Neuronal stem cell (in vitro differentiated cells): ENCODE measurements around the gene ADAM12.

Source experiments
- DNase-seq: peaks from one replicate; pipeline ENCODE4 v3.0.0-alpha.2; 2013; ENCODE audit warnings: low spot score
- H2AFZ ChIP-seq: one replicate; pipeline ENCODE4 v1.6.1; 2013; ENCODE audit warnings: mild to moderate bottlenecking, low read length, inconsistent platforms
- H2AK5ac ChIP-seq: 2 replicates; pipeline ENCODE4 v1.6.1; 2013; ENCODE audit warnings: low read depth, mild to moderate bottlenecking, inconsistent platforms, low read length, moderate library complexity, mixed read lengths
- H2BK120ac ChIP-seq: 2 replicates; pipeline ENCODE4 v1.6.1; 2013; ENCODE audit warnings: low read depth, mild to moderate bottlenecking, inconsistent platforms, low read length, moderate library complexity, mixed read lengths
- H2BK12ac ChIP-seq: one replicate; pipeline ENCODE4 v1.6.1; 2013; ENCODE audit warnings: low read length, inconsistent platforms
- H2BK15ac ChIP-seq: 2 replicates; pipeline ENCODE4 v1.6.1; 2013; ENCODE audit warnings: mild to moderate bottlenecking, low read length, inconsistent platforms, mixed read lengths
- H2BK5ac ChIP-seq: one replicate; pipeline ENCODE4 v1.6.1; 2013; ENCODE audit warnings: inconsistent platforms, mild to moderate bottlenecking, low read length, moderate library complexity
- H3K14ac ChIP-seq: one replicate; pipeline ENCODE4 v1.6.1; 2013; ENCODE audit warnings: low read length, inconsistent platforms
- H3K18ac ChIP-seq: 2 replicates; pipeline ENCODE4 v1.6.1; 2013; ENCODE audit warnings: low read length, inconsistent platforms
- H3K23ac ChIP-seq: 2 replicates; pipeline ENCODE4 v1.6.1; 2013; ENCODE audit warnings: low read depth, mild to moderate bottlenecking, mixed read lengths, low read length, inconsistent platforms; ENCODE audit not compliant: poor library complexity
- H3K27ac ChIP-seq: replicated peaks from 3 replicates; pipeline ENCODE4 v1.5.1; 2013; ENCODE audit warnings: low read length, inconsistent platforms
- H3K27me3 ChIP-seq, 3 experiments: 2 replicates each; pipeline ENCODE4 v1.6.1; 2013; ENCODE audit warnings: low read length in 3 of 3, mild to moderate bottlenecking in 2 of 3, inconsistent platforms in 1 of 3, low read depth in 1 of 3, mixed read lengths in 1 of 3, moderate library complexity in 1 of 3; ENCODE audit not compliant: control insufficient read depth in 3 of 3, insufficient read depth in 3 of 3
- H3K36me3 ChIP-seq, 2 donors: replicated peaks in 1 of 2; 2 replicates each; pipeline ENCODE4 v1.6.1; 2013; ENCODE audit warnings: low read length in 2 of 2; ENCODE audit not compliant: control insufficient read depth in 2 of 2, insufficient read depth in 2 of 2
- H3K4ac ChIP-seq: 2 replicates; pipeline ENCODE4 v1.6.1; 2013; ENCODE audit warnings: inconsistent platforms, mild to moderate bottlenecking, low read length, moderate library complexity
- H3K4me1 ChIP-seq, 2 donors: 1 replicate in 1 of 2; 2 replicates in 1 of 2; pipeline ENCODE4 v1.6.1; 2013; ENCODE audit warnings: low read length in 2 of 2, low read depth in 1 of 2; ENCODE audit not compliant: control insufficient read depth in 2 of 2, insufficient read depth in 1 of 2
- H3K4me2 ChIP-seq: one replicate; pipeline ENCODE4 v1.6.1; 2013; ENCODE audit warnings: mild to moderate bottlenecking, low read length, inconsistent platforms; ENCODE audit not compliant: insufficient read depth, poor library complexity, severe bottlenecking
- H3K4me3 ChIP-seq, 2 donors: 2 replicates each; pipeline ENCODE4 v1.5.1; 2013; ENCODE audit warnings: low read length in 2 of 2, mild to moderate bottlenecking in 2 of 2, inconsistent platforms in 1 of 2, moderate library complexity in 1 of 2
- H3K79me1 ChIP-seq: one replicate; pipeline ENCODE4 v1.6.1; 2013; ENCODE audit warnings: low read depth, mild to moderate bottlenecking, inconsistent platforms, low read length, moderate library complexity
- H3K9ac ChIP-seq: one replicate; pipeline ENCODE4 v1.6.1; 2013; ENCODE audit warnings: mild to moderate bottlenecking, low read depth, low read length, inconsistent platforms; ENCODE audit not compliant: poor library complexity
- H3K9me3 ChIP-seq, 2 donors: replicated peaks in 1 of 2; 2 replicates each; pipeline versions ENCODE3 to v1.6.1; 2013; ENCODE audit warnings: low read length in 2 of 2, mild to moderate bottlenecking in 2 of 2, inconsistent platforms in 1 of 2, low read depth in 1 of 2, mixed read lengths in 1 of 2, moderate library complexity in 1 of 2; ENCODE audit not compliant: control insufficient read depth in 2 of 2, insufficient read depth in 1 of 2
- H4K8ac ChIP-seq: one replicate; pipeline ENCODE4 v1.6.1; 2013; ENCODE audit warnings: low read depth, mild to moderate bottlenecking, inconsistent platforms, low read length, moderate library complexity
- H4K91ac ChIP-seq: one replicate; pipeline ENCODE4 v1.6.1; 2013; ENCODE audit warnings: low read length, low read depth, mild to moderate bottlenecking, inconsistent platforms; ENCODE audit not compliant: poor library complexity
- WGBS, 2 donors: extraction: QIAGEN DNeasy Blood & Tissue Kit; methylation state at CpG; one replicate each; pipeline ENCODE4 v1.1.7; 2013; ENCODE audit warnings: missing lambda C conversion rate in 2 of 2, mixed read lengths in 1 of 2; ENCODE audit not compliant: insufficient read length in 2 of 2, insufficient replicate concordance in 1 of 2; ENCODE audit errors: extremely low coverage in 2 of 2; 5-methylcytosine and 5-hydroxymethylcytosine counted together

The ADAM12 gene

DNA sequence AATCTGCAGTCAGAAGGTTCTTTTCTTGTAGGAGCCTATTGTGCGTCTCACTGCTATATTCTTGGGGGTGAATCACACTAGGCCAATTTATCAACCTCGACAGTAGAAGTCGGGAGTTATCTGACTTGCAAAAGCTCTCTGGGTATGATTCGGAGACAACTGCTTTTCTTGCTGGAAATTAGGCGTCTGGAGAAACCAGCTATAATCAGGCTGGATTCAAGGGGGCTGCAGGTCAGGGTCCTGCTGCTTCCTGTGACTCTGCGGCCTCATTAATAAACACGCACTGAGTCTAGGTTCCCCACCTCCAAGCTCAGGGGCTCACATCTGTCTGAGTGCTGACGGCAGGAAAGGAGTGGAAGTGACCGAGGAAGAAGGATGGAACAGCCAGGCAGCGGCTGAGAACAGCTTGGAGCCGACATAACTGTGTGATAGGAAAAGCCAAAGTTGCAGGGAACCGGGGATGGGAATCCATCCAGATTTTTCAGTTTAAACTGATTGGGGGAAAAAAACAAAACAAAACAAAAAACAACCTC is 307.3 kb downstream of the ADAM12 start:
- Histone ChIP-seq H4K8ac (no peak overlapping the region), H3K14ac (no peak overlapping the region), H3K79me1 (no peaks in the 10 kb centered on the region), H3K18ac (peak overlapping the region; percentile 39), H3K4ac (no peak overlapping the region), H2BK5ac (no peak overlapping the region), H2BK120ac (no peak overlapping the region), H3K27ac (no peak overlapping the region), H2BK12ac (no peak overlapping the region), H3K4me2 (no peak overlapping the region), H3K9me3 (peaks cover 0 to 3% of the 10 kb centered on the region in 2 donors), H2AK5ac (no peak overlapping the region), H3K4me1 (peaks cover 2 to 13% of the 10 kb centered on the region in 2 donors), H3K9ac (no peak overlapping the region), H2BK15ac (no peak overlapping the region), H3K23ac (no peak overlapping the region), H2AFZ (peak overlapping the region; percentile 84), H3K36me3 (no peaks in the 10 kb centered on the region), H4K91ac (no peak overlapping the region), H3K27me3 (no peaks in the 10 kb centered on the region), H3K4me3 (no peak overlapping the region)
- no CpG with 5 or more reads among the region's 12 CpGs for WGBS, 2 donors
- DNase-seq, result no peak

DNA sequence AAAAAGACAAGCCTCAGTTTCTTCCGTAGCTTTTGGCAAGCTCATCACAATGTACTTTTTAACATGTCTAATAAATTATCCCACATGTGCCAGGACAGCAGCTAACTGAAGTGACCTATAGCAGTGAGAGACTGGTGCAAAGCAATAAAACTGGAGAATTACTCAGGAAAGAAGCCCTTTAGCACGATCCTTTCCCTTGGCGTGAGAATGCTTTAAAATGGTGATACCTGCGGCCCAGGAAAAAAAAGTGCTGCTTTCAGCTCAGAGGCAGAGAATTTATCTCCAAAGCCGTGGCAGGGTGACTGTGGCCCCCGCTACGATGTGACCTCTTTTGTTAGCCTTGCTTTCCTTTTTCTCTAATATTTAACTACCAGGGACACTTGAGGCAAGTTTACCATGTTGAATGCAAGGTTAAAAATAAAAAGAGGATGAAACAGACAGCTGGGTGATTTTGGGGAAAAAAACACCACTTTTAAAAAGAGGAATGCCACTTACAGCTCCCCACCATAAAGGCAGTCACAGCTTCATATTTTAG is 307.9 kb downstream of the ADAM12 start:
- Histone ChIP-seq H3K23ac (no peak overlapping the region), H3K79me1 (no peaks in the 10 kb centered on the region), H3K14ac (no peak overlapping the region), H2BK5ac (no peak overlapping the region), H3K36me3 (no peaks in the 10 kb centered on the region), H2BK15ac (no peak overlapping the region), H4K91ac (no peak overlapping the region), H3K4me3 (no peak overlapping the region), H2BK12ac (no peak overlapping the region), H3K4ac (no peak overlapping the region), H4K8ac (no peak overlapping the region), H3K4me2 (no peak overlapping the region), H3K27ac (no peak overlapping the region), H3K4me1 (peaks cover 2 to 13% of the 10 kb centered on the region in 2 donors), H2AFZ (peak overlapping the region; percentile 84), H3K18ac (no peak overlapping the region), H2AK5ac (no peak overlapping the region), H3K27me3 (no peaks in the 10 kb centered on the region), H3K9ac (no peak overlapping the region), H3K9me3 (peaks cover 0 to 3% of the 10 kb centered on the region in 2 donors), H2BK120ac (no peak overlapping the region)
- WGBS, 2 donors, result no CpG with 5 or more reads among the region's 7 CpGs
- no peak for DNase-seq

DNA sequence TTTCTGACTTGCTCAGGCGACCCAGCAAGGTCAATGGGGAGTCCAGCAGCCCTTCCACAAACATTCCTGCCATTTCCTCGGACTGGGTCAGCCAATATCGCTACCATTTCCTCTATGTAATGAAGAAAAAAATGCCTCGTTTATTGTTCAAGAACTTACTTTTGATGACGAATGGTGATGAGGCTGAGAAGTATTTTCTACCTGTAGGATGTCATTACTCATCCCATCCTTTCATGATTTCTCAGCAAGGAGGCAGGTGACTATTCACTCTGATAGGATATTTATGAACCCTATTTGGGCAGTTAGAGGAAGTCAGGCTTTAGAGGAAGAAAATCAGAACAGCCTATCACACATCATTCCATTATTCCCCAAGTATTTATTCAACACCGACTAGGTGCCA is 313.3 kb downstream of the ADAM12 start:
- H3K27ac ChIP-seq, result no peak overlapping the region
- no peak for DNase-seq
- H2BK12ac ChIP-seq, result no peak overlapping the region
- H2BK5ac ChIP-seq, result no peak overlapping the region
- no peak overlapping the region for H2AFZ ChIP-seq
- no peak overlapping the region for H2AK5ac ChIP-seq
- no peak overlapping the region for H3K23ac ChIP-seq
- H3K36me3 ChIP-seq, result no peaks in the 10 kb centered on the region
- H3K4me1 ChIP-seq, result no peaks in the 10 kb centered on the region
- no peak overlapping the region for H3K9ac ChIP-seq
- H3K14ac ChIP-seq, result no peak overlapping the region
- no CpG with 5 or more reads among the region's 6 CpGs for WGBS, 2 donors
- H2BK120ac ChIP-seq, result no peak overlapping the region
- H3K4me2 ChIP-seq, result no peak overlapping the region
- H2BK15ac ChIP-seq, result no peak overlapping the region
- H3K4me3 ChIP-seq, result no peak overlapping the region
- no peaks in the 10 kb centered on the region for H3K27me3 ChIP-seq
- no peak overlapping the region for H4K91ac ChIP-seq
- H4K8ac ChIP-seq, result no peak overlapping the region
- H3K4ac ChIP-seq, result no peak overlapping the region
- peaks cover 0 to 3% of the 10 kb centered on the region in 2 donors for H3K9me3 ChIP-seq
- H3K18ac ChIP-seq, result no peak overlapping the region
- H3K79me1 ChIP-seq, result no peaks in the 10 kb centered on the region

DNA sequence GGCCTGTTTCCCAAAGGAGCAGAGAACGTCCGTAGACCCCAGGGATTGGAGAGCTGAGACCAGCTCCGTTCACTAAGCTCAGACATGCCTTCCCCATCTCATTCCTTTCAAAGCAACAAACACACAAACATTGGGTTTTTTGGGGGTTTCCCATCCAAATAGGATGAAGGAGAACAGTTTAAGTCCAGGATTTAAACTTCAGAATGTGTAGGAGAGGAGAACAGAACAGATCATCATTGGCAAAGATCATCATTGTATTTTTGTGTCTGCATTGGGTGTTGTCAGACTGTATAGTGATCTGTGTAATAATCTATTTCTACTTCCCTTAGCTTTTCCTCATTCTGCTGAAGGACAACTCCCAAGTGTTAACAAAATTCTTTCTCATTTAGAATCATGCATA is 314.0 kb downstream of the ADAM12 start:
- no peak for DNase-seq
- H4K91ac ChIP-seq, result no peak overlapping the region

More for the DNA sequence above, 314.0 kb downstream of the ADAM12 start:
- Histone ChIP-seq H2BK12ac (no peak overlapping the region), H3K79me1 (no peaks in the 10 kb centered on the region), H2AFZ (no peak overlapping the region), H2AK5ac (no peak overlapping the region), H3K14ac (no peak overlapping the region), H3K27ac (no peak overlapping the region), H3K23ac (no peak overlapping the region), H3K4ac (no peak overlapping the region), H3K9ac (no peak overlapping the region), H2BK5ac (no peak overlapping the region), H3K4me3 (no peak overlapping the region), H2BK15ac (no peak overlapping the region), H3K9me3 (peaks cover 0 to 3% of the 10 kb centered on the region in 2 donors), H3K36me3 (peaks cover 0 to 2% of the 10 kb centered on the region in 2 donors), H3K4me2 (no peak overlapping the region), H4K8ac (no peak overlapping the region), H3K4me1 (no peaks in the 10 kb centered on the region), H3K18ac (no peak overlapping the region), H3K27me3 (no peaks in the 10 kb centered on the region), H2BK120ac (no peak overlapping the region)
- WGBS, 2 donors, result no CpG with 5 or more reads among the region's 3 CpGs
